ENCODE results near the gene ADGB. TPM values are rescaled to one million over a fixed set of nuclear protein-coding genes. Genes with fewer than 3 reads are reported as not detected.

The ADGB gene
- total and polyA plus RNA-seq, 8 donors, result not detected

DNA sequence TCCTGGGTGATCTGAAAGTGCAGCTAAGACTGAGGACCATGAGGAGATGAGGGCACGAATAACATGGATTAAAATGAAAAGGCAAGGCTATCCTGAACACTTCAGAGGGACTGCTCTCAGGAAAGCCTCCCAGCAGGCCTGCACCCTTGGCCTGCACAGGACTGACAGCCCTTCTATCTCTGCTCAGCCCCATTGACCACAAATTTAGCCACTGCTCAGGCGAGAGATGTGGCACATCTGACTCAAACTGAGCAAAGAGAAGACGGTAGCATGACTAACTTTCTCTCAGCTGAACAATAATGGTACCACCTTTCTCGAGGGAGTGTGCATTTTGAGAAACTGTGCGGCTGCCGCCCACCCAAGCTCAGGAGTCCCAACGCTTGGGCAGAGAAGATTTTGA is 257.5 kb downstream of the ADGB start:
- intact Hi-C loops (cut with DNase I), result loop anchor here in 2 of 3 donors (5.0 to 10.0 kb wide), 2 partner anchors 429 to 431 kb away; no protein-coding TSS in a partner anchor
- no peaks in the 10 kb centered on the region for H3K27me3 ChIP-seq
- no peak for FAIRE-seq

DNA sequence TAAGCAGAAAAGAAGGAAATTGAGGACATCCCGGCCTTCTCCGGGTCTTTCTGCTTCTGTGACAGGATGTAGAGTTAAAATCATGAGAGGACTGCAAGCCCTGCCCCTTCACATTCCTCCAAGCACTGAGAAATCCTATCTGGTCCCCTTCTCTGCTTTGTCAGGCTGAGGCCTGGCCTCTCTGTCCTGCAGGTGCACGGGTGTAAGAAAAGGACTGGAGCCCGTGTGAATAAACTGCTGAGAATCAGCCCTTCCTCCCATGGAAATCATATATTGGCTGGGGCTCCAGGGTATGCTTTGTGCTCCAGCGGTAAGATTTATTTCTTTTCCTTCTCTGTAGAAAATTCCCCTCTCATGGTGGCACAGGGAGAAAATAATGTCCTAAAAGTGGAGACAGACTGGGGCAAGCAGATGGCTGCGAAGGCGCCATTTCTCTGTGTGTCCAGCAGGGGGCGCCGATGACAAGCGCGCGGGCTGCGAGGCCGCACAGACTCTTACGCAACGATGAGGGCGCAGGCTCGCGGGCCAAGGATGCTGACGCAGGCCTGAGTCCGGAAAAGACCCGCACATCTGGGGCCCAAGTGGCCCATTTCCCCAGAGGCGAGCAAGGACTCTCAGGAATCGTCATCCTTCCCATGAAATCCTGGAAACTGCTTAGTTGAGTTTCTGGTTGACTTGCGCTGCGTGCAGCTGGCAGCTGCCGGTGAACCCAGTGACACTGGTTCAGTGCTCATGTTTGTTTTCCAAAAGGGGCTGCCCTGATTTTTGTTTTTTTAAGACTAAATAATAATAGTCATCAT is 258.6 kb downstream of the ADGB start:
- Histone ChIP-seq H3K27me3 (no peaks in the 10 kb centered on the region), H3K9me3 (no peaks in the 10 kb centered on the region), H3K27ac (peak overlapping the region in 3 of 4 donors; percentile 11 to 42 (median 33)), H3K36me3 (no peaks in the 10 kb centered on the region), H3K4me3 (peak overlapping the region in 1 of 4 donors; percentile 9), H3K4me1 (no peaks in the 10 kb centered on the region)
- WGBS, 2 donors, result 24 to 26% methylated on average over 27 of the region's 27 CpGs
- intact Hi-C loops (cut with DNase I), result loop anchor here in 2 of 3 donors (5.0 to 10.0 kb wide), 2 partner anchors 427 to 430 kb away; no protein-coding TSS in a partner anchor
- ATAC-seq (peak; percentile 95 to 99 (median 97)), FAIRE-seq (no peak), DNase-seq (peak; percentile 69 to 93 (median 83))
- peak; percentile 95 to 98 (median 97) for TF ChIP-seq CTCF (IDR thresholded peaks at IDR 0.05)

More for the DNA sequence above, 257.5 kb downstream of the ADGB start:
- Histone ChIP-seq H3K4me1 (no peaks in the 10 kb centered on the region), H3K27ac (no peak overlapping the region), H3K9me3 (no peaks in the 10 kb centered on the region), H3K36me3 (no peaks in the 10 kb centered on the region), H3K4me3 (no peak overlapping the region)
- DNase-seq (no peak), ATAC-seq (no peak)
- TF ChIP-seq CTCF (IDR thresholded peaks at IDR 0.05), result no peak
- 77 to 86% methylated on average over 7 of the region's 7 CpGs for WGBS, 2 donors

- no peak for DNase-seq
- Histone ChIP-seq H3K9me3 (no peaks in the 10 kb centered on the region), H3K4me1 (no peaks in the 10 kb centered on the region), H3K27me3 (no peaks in the 10 kb centered on the region), H3K27ac (peak overlapping the region in 3 of 4 donors; percentile 11 to 42 (median 33)), H3K36me3 (no peaks in the 10 kb centered on the region), H3K4me3 (peak overlapping the region in 1 of 4 donors; percentile 9)
- 74 to 81% methylated on average over 5 of the region's 5 CpGs for WGBS, 2 donors
- intact Hi-C loops (cut with DNase I), result loop anchor here in 2 of 3 donors (5.0 to 10.0 kb wide), 2 partner anchors 427 to 429 kb away; no protein-coding TSS in a partner anchor
- ATAC-seq, result peak in 3 of 4 donors; percentile 27 to 48 (median 34)
- no peak for FAIRE-seq
- no peak for TF ChIP-seq CTCF (IDR thresholded peaks at IDR 0.05)
These were observed 259.2 kb downstream of the ADGB start for GRCh38 chr6:146857980-146858347.

- no peak overlapping the region for H3K4me3 ChIP-seq
- H3K4me1 ChIP-seq, result no peaks in the 10 kb centered on the region
- no peaks in the 10 kb centered on the region for H3K27me3 ChIP-seq
- H3K36me3 ChIP-seq, result no peaks in the 10 kb centered on the region
- no peaks in the 10 kb centered on the region for H3K9me3 ChIP-seq
- DNase-seq (no peak), ATAC-seq (no peak), FAIRE-seq (no peak)
- intact Hi-C loops (cut with DNase I), result loop anchor here in 2 of 3 donors (5.0 to 10.0 kb wide), 2 partner anchors 426 to 428 kb away; no protein-coding TSS in a partner anchor
- H3K27ac ChIP-seq, result no peak overlapping the region
- WGBS, 2 donors, result 92 to 93% methylated on average over 4 of the region's 4 CpGs
- TF ChIP-seq CTCF (IDR thresholded peaks at IDR 0.05), result no peak
These were observed 260.4 kb downstream of the ADGB start for GRCh38 chr6:146859206-146859605.
